Retinal pigment epithelial cell (primary cell): ENCODE results near the gene COMT.

ENCODE experiments used
- DNase-seq: peaks from one replicate; pipeline ENCODE4 v3.0.0-alpha.2; 2010; ENCODE audit warnings: low read depth
- H3K4me3 ChIP-seq: 2 replicates; pipeline ENCODE4 v1.5.1; 2011; ENCODE audit warnings: mild to moderate bottlenecking, low read length, control low read depth, moderate library complexity
- TF ChIP-seq, protein P1 (sequence below): conservative IDR thresholded peaks from 2 replicates; pipeline ENCODE4 v1.5.1; 2011; ENCODE audit warnings: low read depth, low read length, control low read depth, inconsistent platforms

COMT gene

DNA sequence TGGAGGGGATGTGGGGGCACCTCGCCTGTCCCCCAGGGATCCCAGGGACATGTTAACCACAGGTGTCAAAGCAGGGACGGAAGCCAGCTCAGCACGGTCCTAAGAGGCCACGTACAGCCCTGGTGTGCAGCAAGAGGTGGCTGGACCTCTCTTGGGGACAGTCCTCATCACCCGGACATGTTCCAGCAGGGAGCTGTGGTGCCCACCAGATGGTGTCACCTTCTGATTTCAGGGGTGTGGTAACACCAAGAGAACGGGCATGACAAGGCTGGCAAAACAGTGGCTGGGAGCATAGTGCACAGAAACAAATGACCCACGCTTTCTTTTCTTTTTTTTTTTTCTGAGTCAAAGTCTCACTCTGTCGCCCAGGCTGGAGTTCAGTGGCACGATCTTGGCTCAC, 25.6 kb upstream of the COMT start:
- TF ChIP-seq, protein P1, sequence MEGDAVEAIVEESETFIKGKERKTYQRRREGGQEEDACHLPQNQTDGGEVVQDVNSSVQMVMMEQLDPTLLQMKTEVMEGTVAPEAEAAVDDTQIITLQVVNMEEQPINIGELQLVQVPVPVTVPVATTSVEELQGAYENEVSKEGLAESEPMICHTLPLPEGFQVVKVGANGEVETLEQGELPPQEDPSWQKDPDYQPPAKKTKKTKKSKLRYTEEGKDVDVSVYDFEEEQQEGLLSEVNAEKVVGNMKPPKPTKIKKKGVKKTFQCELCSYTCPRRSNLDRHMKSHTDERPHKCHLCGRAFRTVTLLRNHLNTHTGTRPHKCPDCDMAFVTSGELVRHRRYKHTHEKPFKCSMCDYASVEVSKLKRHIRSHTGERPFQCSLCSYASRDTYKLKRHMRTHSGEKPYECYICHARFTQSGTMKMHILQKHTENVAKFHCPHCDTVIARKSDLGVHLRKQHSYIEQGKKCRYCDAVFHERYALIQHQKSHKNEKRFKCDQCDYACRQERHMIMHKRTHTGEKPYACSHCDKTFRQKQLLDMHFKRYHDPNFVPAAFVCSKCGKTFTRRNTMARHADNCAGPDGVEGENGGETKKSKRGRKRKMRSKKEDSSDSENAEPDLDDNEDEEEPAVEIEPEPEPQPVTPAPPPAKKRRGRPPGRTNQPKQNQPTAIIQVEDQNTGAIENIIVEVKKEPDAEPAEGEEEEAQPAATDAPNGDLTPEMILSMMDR: no peak
- DNase-seq: no peak
- no peak overlapping the region for H3K4me3 ChIP-seq

DNA sequence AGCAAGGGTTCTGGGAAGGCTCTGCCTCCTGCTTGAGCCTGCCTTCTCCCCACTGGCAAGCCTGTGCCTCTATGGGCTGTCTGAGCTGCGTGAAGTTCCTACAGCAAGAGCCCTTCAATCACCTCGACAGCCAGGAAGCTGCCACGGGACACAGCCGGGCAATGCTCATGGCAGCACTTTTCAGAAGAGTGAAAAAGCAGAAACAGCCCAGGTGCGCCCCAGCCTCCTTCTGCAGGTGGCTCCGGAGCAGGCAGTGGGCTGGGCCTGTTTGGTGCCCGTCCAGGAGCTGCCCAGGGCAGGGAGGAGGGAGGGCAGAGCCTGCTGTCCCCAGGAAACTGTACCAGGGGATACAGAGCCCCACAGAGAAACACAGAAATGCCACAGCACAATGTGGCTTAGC, 24.6 kb upstream of the COMT start:
- no peak overlapping the region for H3K4me3 ChIP-seq
- TF ChIP-seq, protein P1: no peak
- DNase-seq: no peak

DNA sequence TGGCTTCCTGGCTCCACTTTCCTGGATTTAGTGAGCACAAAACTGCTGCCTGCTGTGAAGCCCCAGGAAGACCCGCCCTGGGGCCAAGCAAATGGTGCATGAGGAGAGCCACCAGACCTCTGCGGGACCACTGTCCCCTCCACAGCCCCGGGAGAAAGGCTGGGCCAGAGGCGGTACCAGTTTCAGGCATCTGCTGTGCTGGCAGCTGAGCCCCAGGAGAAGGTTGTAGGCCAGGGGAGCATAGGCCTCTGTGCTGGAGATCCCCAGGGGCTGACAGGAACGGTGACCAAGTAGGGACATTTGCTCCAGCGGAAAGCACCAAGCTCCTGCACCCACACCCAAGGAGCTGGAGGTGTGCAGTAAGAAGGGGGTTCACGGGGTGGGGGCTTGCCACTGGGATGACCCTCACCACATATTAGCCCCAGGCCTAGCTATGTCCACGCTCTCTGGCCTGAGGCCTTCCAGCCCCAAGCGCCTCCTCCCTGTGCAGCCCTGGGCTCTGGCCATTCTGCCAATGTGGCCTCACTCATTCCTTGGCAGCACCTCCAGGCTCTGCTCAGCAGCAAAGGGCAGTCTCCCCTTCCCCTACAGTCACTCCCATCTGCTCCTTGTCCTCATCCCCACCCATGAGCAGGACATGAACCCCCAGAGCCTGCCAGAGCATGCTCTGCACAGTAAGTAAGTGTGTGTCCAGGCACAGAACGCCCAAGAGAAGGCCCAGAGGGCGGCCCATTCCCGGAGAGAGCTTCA, 24.0 kb upstream of the COMT start:
- TF ChIP-seq, protein P1: no peak
- no peak overlapping the region for H3K4me3 ChIP-seq
- no peak for DNase-seq

DNA sequence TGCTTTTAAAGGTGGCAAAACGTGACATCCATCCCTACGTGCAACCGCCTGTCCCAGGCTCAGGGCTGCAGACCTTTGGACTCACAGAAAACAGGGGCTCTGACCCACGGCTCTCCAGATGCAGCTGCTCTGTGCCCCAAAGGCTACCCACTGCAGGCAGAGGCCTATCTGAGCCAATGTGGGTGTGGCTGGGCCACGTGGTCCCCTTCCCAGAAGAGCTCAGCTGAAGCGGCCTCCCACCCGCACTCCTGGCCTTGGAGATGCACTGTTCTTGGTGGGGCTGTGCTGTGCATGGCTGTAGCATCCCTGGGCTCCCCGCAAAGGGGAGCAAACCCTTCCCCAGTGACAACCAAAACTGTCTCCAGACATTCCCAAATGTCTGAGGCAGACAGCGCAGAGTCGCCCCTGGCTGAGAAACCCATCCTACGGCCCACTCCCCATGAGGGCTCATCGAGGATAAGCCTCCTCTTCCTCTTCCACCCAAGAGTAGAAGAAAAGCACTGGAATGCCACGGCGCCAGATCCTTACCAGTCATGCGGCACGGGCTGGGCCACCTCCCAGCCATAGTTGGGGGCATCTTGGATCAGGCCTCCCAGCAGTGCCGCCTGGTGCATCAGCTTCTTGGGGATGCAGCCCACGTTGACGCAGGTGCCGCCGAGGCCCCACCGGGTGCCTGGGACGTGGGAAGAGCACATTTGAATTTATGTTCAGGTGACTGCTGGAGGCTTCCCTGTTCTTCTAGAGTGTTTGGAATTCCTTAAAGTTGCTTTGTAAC, 23.1 kb upstream of the COMT start:
- TF ChIP-seq, protein P1: no peak
- no peak overlapping the region for H3K4me3 ChIP-seq
- no peak for DNase-seq

DNA sequence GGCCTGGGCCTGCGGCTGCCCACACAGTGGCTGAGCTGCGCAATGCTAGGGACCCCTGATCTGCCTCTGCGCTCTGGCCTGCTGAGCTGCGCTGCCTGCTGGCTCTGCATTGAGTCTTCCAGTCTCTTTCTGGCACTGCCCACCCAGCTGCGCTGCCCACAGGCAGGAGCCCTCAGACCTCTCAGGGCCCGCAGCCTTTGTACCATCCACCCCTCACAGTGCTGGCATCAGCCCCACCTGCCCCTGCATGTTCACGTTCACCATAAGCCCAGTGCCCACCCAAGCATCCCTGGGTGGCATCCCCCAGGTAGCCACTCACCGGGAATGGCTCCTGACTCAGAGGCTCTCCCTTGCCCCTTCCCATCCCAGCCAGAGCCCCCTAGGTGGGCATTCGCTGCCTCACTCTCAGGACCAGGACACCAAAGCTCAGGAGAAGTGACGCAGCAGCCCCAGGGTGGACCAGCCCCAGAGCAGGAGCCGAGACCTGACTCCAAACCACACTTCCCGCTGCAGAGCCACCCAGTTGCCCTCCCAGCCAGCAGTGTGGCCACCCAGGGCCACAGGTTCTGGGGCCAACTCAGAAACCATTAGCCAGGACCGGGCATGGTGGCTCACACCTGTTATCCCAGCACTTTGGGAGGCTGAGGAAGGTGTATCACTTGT, 21.7 kb upstream of the COMT start:
- no peak overlapping the region for H3K4me3 ChIP-seq
- DNase-seq: no peak
- TF ChIP-seq, protein P1: no peak

DNA sequence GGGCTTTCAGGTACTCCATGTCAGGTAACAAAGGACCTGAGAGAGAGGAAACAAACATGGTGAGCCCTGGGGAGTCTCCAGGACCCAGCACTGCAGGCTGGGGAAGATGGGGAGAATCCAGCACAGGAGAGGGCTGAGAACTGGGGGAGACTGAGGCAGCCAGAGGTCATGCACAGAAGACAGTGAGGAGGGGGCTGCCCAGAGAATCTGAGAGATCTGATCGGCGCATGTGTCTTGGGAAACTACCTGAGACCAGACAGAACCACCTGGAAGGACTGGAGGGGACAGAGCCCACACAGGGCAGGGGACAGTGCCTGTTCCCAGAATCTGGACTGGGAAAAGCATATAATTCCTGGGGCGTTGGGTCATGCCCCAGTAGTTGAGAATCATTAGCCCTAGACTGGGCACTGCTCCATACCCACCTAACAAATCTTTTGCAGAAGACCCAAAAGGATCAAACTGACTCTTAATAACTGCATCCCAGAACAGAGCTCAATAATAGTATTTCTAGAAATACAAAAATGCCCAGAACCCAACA, 20.0 kb upstream of the COMT start:
- TF ChIP-seq, protein P1: no peak
- no peak overlapping the region for H3K4me3 ChIP-seq
- no peak for DNase-seq
